GM19193 (cell line): ENCODE results near the gene COL26A1.

Experiments
- POLR2A ChIP-seq: IDR thresholded peaks from 4 replicates; pipeline ENCODE4 v1.6.1; 2011; ENCODE audit not compliant: insufficient read depth, insufficient read length; ENCODE audit errors: extremely low read depth

COL26A1 gene

DNA sequence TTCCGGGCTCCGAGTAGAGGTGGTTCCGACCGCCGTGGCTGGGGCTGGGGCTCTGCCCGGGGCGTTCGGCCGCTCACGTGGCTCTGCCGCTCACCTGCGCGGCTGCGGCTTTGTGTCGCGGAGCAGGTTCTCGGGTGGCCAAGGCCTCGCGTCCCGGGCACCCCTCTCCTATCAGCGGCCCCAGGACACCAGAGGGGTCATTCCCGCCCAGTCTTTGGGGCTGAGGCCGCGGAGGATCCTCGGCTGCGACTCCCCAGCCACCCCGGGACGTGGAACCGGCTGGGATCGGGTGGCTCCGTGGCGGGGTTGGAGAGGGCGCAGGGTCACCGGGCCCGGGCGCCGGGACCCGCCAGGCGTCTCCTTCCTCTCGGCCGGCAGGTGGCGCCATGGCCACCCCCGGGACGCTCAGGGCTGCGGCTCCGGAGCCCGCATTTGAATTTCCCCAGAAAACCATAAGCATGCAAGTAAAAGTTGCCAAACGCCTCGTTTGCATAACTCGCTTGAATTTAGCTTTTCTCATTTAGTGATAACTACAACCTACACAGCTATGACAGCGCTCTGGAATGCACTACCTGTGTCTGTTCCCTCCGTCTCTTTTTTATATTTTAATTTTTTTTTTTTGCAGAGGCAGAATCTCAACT is 1.2 kb downstream of the COL26A1 start:
- no peak for TF ChIP-seq POLR2A

GRCh38 chr7:101365956-101366355 is 3.3 kb downstream of the COL26A1 start:
- no peak for TF ChIP-seq POLR2A

- no peak for TF ChIP-seq POLR2A
Measured at GRCh38 chr7:101367676-101368075, 5.0 kb downstream of the COL26A1 start.

GRCh38 chr7:101368422-101369165 is 5.9 kb downstream of the COL26A1 start:
- TF ChIP-seq POLR2A = no peak

GRCh38 chr7:101370836-101371235 is 8.2 kb downstream of the COL26A1 start:
- TF ChIP-seq POLR2A = no peak

GRCh38 chr7:101373812-101374614 is 11.3 kb downstream of the COL26A1 start:
- TF ChIP-seq POLR2A = no peak

GRCh38 chr7:101374990-101375389 is 12.3 kb downstream of the COL26A1 start:
- no peak for TF ChIP-seq POLR2A

GRCh38 chr7:101376601-101377000 is 13.9 kb downstream of the COL26A1 start:
- TF ChIP-seq POLR2A = no peak

GRCh38 chr7:101377189-101377736 is 14.6 kb downstream of the COL26A1 start:
- TF ChIP-seq POLR2A = no peak

DNA sequence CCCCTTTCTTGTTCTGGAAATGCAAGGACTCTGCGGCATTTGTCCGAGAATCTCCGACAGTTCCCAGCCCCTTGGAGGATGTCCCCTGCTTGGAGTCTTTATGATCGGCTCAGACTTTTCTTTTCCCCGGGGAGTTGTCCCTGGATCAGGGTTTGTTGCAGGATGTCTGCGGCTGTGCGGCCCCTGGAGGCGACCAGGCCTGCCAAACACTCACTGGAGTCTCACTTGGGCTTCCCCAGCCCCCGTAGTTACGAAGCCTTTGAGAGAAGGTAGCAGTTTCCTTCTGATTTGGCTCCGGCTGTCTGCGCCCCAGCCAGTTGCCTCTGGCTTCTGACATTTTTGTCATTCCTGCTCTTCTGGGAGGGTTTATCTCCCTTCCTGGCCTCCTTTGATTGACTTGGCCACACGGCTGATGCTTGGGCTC is 16.1 kb downstream of the COL26A1 start:
- TF ChIP-seq POLR2A = no peak

DNA sequence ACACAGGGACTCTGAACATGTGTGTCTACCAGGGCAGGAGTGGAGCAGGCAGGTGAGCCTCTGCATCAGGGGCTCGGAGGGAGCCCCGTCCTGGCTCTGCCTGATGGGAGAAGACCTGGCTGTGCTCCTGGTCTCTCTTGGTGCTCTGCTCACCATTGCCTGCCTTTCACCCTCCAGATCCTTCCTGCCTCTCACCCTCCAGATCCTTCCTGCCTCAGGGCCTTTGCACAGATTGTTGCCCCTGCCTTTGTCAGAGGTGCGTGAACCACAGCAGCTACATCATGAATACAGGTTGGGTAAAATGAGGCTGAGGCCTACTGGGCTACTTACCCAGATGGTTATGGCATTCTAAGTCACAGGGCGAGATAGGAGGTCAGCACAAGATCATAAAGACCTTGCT is 16.6 kb downstream of the COL26A1 start:
- no peak for TF ChIP-seq POLR2A

DNA sequence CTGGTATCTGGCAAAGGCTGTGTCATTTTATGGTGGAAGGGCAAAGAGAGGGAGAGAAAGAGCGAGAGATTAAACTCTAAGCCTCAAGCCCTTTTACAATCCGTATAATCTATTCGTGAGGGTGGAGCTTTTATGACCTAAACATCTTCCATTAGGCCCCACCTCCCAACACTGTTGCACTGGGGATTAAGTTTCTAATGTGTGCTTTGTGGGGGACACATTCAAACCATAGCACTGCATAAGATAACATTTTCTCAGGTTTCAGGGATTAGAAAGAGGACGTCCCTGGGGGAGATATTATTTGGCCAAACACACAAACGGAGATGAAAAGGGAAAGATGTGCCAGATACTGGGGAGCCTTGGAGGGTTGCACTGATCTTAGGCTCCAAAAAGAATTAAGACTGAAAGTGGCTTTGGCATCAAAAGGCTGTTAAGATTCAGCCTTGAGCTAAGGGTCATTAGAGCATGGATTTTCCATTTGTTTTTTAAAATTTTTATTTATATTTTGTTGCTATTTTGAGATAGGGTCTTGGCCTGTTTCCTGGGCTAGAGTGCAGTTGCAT is 19.0 kb downstream of the COL26A1 start:
- TF ChIP-seq POLR2A = no peak

DNA sequence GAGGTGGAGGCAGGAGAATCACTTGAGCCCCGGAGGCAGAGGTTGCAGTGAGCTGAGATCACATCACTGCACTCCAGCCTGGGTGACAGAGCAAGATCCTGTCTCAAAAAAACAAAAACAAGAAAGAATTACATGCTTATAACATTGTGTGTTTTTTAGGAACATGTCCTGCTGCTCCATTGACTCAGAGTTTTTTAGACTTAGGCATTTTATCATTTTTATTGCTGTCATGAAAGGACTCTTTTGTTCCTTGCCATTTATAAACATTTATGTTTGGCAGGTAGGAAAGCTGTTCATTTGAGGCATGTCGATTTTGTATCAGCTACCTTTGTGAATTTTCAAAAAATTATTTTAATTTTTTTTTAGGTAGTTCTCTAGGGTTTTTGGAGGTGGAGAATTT is 20.3 kb downstream of the COL26A1 start:
- no peak for TF ChIP-seq POLR2A

GRCh38 chr7:101386177-101386557 is 23.5 kb downstream of the COL26A1 start:
- no peak for TF ChIP-seq POLR2A
